Cardiac atrium fibroblast (primary cell): ENCODE data around the gene AGRP. TPM values are rescaled to one million over a fixed set of nuclear protein-coding genes. Genes with fewer than 3 reads are reported as not detected.

Source experiments
- total RNA-seq: library from RNA; depleted of rRNA; stranded (reverse); fragments of >200 nt; gene quantifications from 2 replicates; pipeline ENCODE4 v1.2.3, GENCODE V29; 2015

The AGRP gene
- total RNA-seq, result not detected in 2 replicates

DNA sequence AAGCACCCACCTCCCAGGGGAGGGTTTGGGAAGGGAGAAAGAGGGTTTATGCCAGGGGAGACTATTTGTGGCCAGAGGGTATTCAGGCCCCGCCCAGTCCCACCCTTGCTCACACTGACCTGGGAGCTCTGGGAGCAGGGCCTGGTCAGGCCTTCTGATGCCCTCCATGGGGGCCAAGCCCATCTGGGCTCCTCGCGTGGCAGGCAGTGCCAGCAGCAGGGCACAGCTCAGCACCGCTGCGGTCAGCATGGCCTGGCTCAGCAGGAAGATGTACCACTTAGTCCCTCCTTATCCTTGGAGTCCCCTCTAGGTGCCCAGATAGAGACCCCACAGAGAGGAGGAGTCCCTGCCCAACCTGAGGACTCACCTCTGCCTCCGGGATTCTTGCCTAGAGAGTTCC lies at the start of gene AGRP:
AGRP (minus strand) TSS at position 398 of the 400 bp plus-strand sequence; CDS start at position 249, 149 bp downstream.

GRCh38 chr16:67528222-67528869 lies 45.0 kb upstream of the AGRP start, which contains the start of gene RIPOR1:
TSS of gene RIPOR1 (plus strand) at chr16:67528829. CDS start at chr16:67538447, 9,618 bp downstream.

GRCh38 chr16:67480833-67481560 lies 2.4 kb downstream of the AGRP start, which contains the start of gene ATP6V0D1:
TSS of gene ATP6V0D1 (minus strand) at chr16:67481157. CDS start at chr16:67481086, 71 bp downstream.

Other genes starting within 250 kb of the AGRP start
- 13.6 and 19.0 TPM in 2 replicates for gene FHOD1, start 236.1 kb downstream of the AGRP start, total RNA-seq
- gene SLC9A5, start 234.6 kb downstream of the AGRP start, total RNA-seq, result 0.18 and 0.32 TPM in 2 replicates
- 2.0 and 3.4 TPM in 2 replicates for gene PLEKHG4, start 204.0 kb downstream of the AGRP start, total RNA-seq
- gene KCTD19, start 156.8 kb downstream of the AGRP start, total RNA-seq, result not detected in 2 replicates
- gene LRRC36, start 156.7 kb downstream of the AGRP start, total RNA-seq, result not detected in 2 replicates
- gene TPPP3, start 90.0 kb downstream of the AGRP start, total RNA-seq, result not detected in 2 replicates
- 7.5 and 9.2 TPM in 2 replicates for gene ZDHHC1, start 67.1 kb downstream of the AGRP start, total RNA-seq
- 0.18 and 0.49 TPM in 2 replicates for gene HSD11B2, start 52.4 kb downstream of the AGRP start, total RNA-seq
- gene ATP6V0D1, start 2.4 kb downstream of the AGRP start, total RNA-seq, result 114 and 144 TPM in 2 replicates
- gene RIPOR1, start 45.3 kb upstream of the AGRP start, total RNA-seq, result 23.5 and 25.6 TPM in 2 replicates
- 14.4 and 17.5 TPM in 2 replicates for gene CTCF, start 79.0 kb upstream of the AGRP start, total RNA-seq
- 0.90 and 1.5 TPM in 2 replicates for gene CARMIL2, start 161.6 kb upstream of the AGRP start, total RNA-seq
- gene ACD, start 176.7 kb upstream of the AGRP start, total RNA-seq, result 13.0 and 25.4 TPM in 2 replicates
- gene PARD6A, start 177.4 kb upstream of the AGRP start, total RNA-seq, result 0.90 TPM in 1 of 2 replicates, not detected in the other
- 12.8 and 14.4 TPM in 2 replicates for gene ENKD1, start 183.2 kb upstream of the AGRP start, total RNA-seq
- gene C16orf86, start 183.3 kb upstream of the AGRP start, total RNA-seq, result 2.8 and 6.0 TPM in 2 replicates
- gene GFOD2, start 235.8 kb upstream of the AGRP start, total RNA-seq, result 7.9 and 15.2 TPM in 2 replicates